Smooth muscle cell (in vitro differentiated cells): Measurements from ENCODE around the gene NFKB2. TPM values are rescaled to one million over a fixed set of nuclear protein-coding genes. Genes with fewer than 3 reads are reported as not detected.

Experiments
- DNase-seq: peaks from one replicate; lab custom pipeline; 2025; ENCODE audit not compliant: unreplicated experiment; lab: John Stamatoyannopoulos, UW
- H2AFZ ChIP-seq: fragments of 200-600 bp; sonication (generic); 2 replicates; pipeline ENCODE4 v1.6.0; 2016; ENCODE audit warnings: antibody characterized with exemption, low read depth, mild to moderate bottlenecking
- H3F3A ChIP-seq: fragments of 200-600 bp; sonication (generic); 2 replicates; pipeline ENCODE4 v1.6.0; 2017; ENCODE audit warnings: antibody characterized with exemption, low read depth
- H3K27ac ChIP-seq: fragments of 200-600 bp; sonication (generic); 2 replicates; pipeline ENCODE4 v1.5.1; 2016; ENCODE audit warnings: low read depth, mild to moderate bottlenecking
- H3K27me3 ChIP-seq: fragments of 200-600 bp; sonication (generic); 2 replicates; pipeline ENCODE4 v1.6.1; 2016; ENCODE audit warnings: low read depth, mild to moderate bottlenecking
- H3K36me3 ChIP-seq: fragments of 200-600 bp; sonication (generic); 2 replicates; pipeline ENCODE4 v1.5.1; 2016; ENCODE audit warnings: low read depth
- H3K4me1 ChIP-seq: fragments of 200-600 bp; sonication (generic); 2 replicates; pipeline ENCODE4 v1.5.1; 2016; ENCODE audit warnings: low read depth
- H3K4me2 ChIP-seq: fragments of 200-600 bp; sonication (generic); 2 replicates; pipeline ENCODE4 v1.6.0; 2016; ENCODE audit warnings: mild to moderate bottlenecking
- H3K4me3 ChIP-seq: fragments of 200-600 bp; sonication (generic); 2 replicates; pipeline ENCODE4 v1.5.1; 2016; ENCODE audit warnings: mild to moderate bottlenecking
- H3K79me2 ChIP-seq: fragments of 200-600 bp; sonication (generic); 2 replicates; pipeline ENCODE4 v1.6.0; 2016; ENCODE audit warnings: low read depth, mild to moderate bottlenecking
- H3K9ac ChIP-seq: fragments of 200-600 bp; sonication (generic); 2 replicates; pipeline ENCODE4 v1.6.0; 2016; ENCODE audit warnings: low read depth
- H3K9me3 ChIP-seq: fragments of 200-600 bp; sonication (generic); replicated peaks from 2 replicates; pipeline ENCODE4 v1.5.1; 2016; ENCODE audit warnings: low read depth
- H4K20me1 ChIP-seq: fragments of 200-600 bp; sonication (generic); 2 replicates; pipeline ENCODE4 v1.6.0; 2016; ENCODE audit warnings: low read depth
- WGBS: methylation state at CpG from one replicate; pipeline ENCODE4 v1.1.7; 2016; ENCODE audit warnings: low lambda C conversion rate; 5-methylcytosine and 5-hydroxymethylcytosine counted together
- polyA plus RNA-seq: library from polyadenylated mRNA; unstranded; fragments of >200 nt; fragmentation: Nextera tagmentation; extraction: Ambion mirVana; gene quantifications from 2 replicates; pipeline ENCODE4 v1.2.1, GENCODE V29; 2016
- total RNA-seq: library from RNA; depleted of rRNA; stranded (reverse); fragments of >200 nt; gene quantifications from 2 replicates; pipeline ENCODE4 v1.2.3, GENCODE V29; 2014
- TF ChIP-seq, protein P1 (sequence below): fragments of 200-600 bp; sonication (generic); IDR thresholded peaks from 2 replicates; pipeline ENCODE4 v1.5.1; 2017; ENCODE audit warnings: borderline replicate concordance, mild to moderate bottlenecking, antibody characterized with exemption; ENCODE audit not compliant: insufficient read depth, poor library complexity, severe bottlenecking

Gene NFKB2
- total and polyA plus RNA-seq, 2 experiments from 2014 or later = 32.6 to 38.1 TPM

DNA sequence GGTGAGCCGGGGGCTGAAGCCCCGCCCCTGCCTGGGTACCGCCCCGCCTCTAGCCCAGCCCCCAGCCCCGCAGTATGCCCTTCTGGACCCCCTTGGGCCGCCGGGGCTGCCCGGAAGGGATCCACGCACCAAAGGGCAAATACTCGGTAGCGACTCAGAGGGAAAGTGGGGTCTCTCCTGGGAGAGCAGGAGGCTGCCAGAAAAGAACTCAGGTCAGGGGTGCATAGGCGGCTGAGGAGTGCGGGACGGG lies 25.9 kb downstream of the NFKB2 start:
- TF ChIP-seq, protein P1, sequence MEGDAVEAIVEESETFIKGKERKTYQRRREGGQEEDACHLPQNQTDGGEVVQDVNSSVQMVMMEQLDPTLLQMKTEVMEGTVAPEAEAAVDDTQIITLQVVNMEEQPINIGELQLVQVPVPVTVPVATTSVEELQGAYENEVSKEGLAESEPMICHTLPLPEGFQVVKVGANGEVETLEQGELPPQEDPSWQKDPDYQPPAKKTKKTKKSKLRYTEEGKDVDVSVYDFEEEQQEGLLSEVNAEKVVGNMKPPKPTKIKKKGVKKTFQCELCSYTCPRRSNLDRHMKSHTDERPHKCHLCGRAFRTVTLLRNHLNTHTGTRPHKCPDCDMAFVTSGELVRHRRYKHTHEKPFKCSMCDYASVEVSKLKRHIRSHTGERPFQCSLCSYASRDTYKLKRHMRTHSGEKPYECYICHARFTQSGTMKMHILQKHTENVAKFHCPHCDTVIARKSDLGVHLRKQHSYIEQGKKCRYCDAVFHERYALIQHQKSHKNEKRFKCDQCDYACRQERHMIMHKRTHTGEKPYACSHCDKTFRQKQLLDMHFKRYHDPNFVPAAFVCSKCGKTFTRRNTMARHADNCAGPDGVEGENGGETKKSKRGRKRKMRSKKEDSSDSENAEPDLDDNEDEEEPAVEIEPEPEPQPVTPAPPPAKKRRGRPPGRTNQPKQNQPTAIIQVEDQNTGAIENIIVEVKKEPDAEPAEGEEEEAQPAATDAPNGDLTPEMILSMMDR = no peak
- Histone ChIP-seq H3K4me1 (peaks cover 20% of the 10 kb centered on the region), H3K79me2 (peaks cover 5% of the 10 kb centered on the region), H3K36me3 (no peaks in the 10 kb centered on the region), H2AFZ (peak overlapping the region; percentile 97), H3K27ac (peak overlapping the region; percentile 58), H3K9ac (peak overlapping the region; percentile 51), H3K4me3 (peak overlapping the region; percentile 86), H3K27me3 (peaks cover 23% of the 10 kb centered on the region), H3K4me2 (peak overlapping the region; percentile 98), H4K20me1 (peaks cover 9% of the 10 kb centered on the region), H3F3A (peaks cover 11% of the 10 kb centered on the region), H3K9me3 (no peaks in the 10 kb centered on the region)
- DNase-seq = no peak
- under 1% methylated on average over 14 of the region's 14 CpGs for WGBS

GRCh38 chr10:102421757-102422512 lies 26.4 kb downstream of the NFKB2 start:
- Histone ChIP-seq H3K9ac (peak overlapping the region; percentile 51), H2AFZ (peak overlapping the region; percentile 97), H3K4me2 (peak overlapping the region; percentile 98), H3K36me3 (no peaks in the 10 kb centered on the region), H4K20me1 (peaks cover 9% of the 10 kb centered on the region), H3F3A (peaks cover 11% of the 10 kb centered on the region), H3K27me3 (peaks cover 23% of the 10 kb centered on the region), H3K4me3 (peak overlapping the region; percentile 86), H3K79me2 (peaks cover 5% of the 10 kb centered on the region), H3K27ac (peak overlapping the region; percentile 58), H3K9me3 (no peaks in the 10 kb centered on the region), H3K4me1 (peaks cover 20% of the 10 kb centered on the region)
- WGBS = 2% methylated on average over 57 of the region's 62 CpGs
- no peak for DNase-seq
- TF ChIP-seq, protein P1 = no peak

GRCh38 chr10:102422545-102423129 lies 27.1 kb downstream of the NFKB2 start:
- peaks cover 20% of the 10 kb centered on the region for H3K4me1 ChIP-seq
- peaks cover 9% of the 10 kb centered on the region for H4K20me1 ChIP-seq
- TF ChIP-seq, protein P1 = peak; percentile 62
- no peak overlapping the region for H3K9ac ChIP-seq
- DNase-seq = peak; percentile 20
- H3K36me3 ChIP-seq = no peaks in the 10 kb centered on the region
- 18% methylated on average over 28 of the region's 28 CpGs for WGBS
- H3K4me2 ChIP-seq = peak overlapping the region; percentile 98
- no peak overlapping the region for H2AFZ ChIP-seq
- no peaks in the 10 kb centered on the region for H3K9me3 ChIP-seq
- peak overlapping the region; percentile 86 for H3K4me3 ChIP-seq
- H3K79me2 ChIP-seq = peaks cover 5% of the 10 kb centered on the region
- peak overlapping the region; percentile 35 for H3K27ac ChIP-seq
- peaks cover 17% of the 10 kb centered on the region for H3K27me3 ChIP-seq
- peaks cover 11% of the 10 kb centered on the region for H3F3A ChIP-seq
